Measurements from ENCODE around the gene NR2C2AP.

- TF ChIP-seq CTCF (IDR thresholded peaks at IDR 0.05) (no peak), EZH2 (IDR thresholded peaks at IDR 0.05; ENCODE audit: borderline replicate concordance, insufficient read depth, low read depth, low read length, poor library complexity, severe bottlenecking) (no peak)
These were observed 20.4 kb upstream of the NR2C2AP start for GRCh38 chr19:19223636-19224035.
